Activated T-cell treated with anti-CD3 and anti-CD28 coated beads, Interleukin-2, amount 50 U/mL, for 48 hours (primary cell): ENCODE results near the gene IKBKE.
"Not testable (repeated sequence)": the region's sequence is repeated elsewhere in the genome, so short reads cannot be mapped to it uniquely, and the experiment has no call there.

Source experiments
- DNase-seq, 2 experiments: peaks; one replicate each; pipeline ENCODE4 v3.0.0-alpha.2; 2020

The IKBKE gene

GRCh38 chr1:206477110-206477509 is 6.8 kb downstream of the IKBKE start:
- no peak for DNase-seq

DNA sequence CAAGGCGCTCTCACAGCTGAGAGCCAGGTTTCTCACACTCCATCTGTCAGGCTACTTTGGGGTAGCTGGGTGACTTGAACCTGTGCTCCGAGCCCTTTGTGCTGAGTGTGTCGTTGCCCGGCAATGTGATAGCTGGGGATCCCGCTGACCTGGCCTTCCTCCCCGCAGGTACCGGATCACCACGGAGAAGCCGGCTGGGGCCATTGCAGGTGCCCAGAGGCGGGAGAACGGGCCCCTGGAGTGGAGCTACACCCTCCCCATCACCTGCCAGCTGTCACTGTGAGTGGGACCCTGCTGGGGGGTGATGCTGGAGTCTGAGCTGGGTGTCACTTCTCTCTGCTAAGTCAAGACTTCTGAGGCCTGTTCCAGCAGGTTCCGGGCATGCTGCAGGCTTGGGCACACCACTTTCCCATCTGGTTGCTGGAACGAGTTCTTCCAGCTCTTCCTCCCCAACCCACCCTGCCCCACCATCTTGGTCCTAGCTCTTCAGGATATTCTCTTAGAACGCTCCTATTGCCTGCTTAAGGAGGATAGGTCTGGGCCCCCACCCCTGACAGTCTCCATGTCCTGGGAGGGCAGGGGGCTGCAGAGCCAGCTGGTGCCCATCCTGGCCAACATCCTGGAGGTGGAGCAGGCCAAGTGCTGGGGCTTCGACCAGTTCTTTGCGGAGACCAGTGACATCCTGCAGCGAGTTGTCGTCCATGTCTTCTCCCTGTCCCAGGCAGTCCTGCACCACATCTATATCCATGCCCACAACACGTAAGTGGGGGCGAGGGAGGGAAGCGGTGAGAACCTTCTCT is 7.5 kb downstream of the IKBKE start:
- DNase-seq, result no peak

DNA sequence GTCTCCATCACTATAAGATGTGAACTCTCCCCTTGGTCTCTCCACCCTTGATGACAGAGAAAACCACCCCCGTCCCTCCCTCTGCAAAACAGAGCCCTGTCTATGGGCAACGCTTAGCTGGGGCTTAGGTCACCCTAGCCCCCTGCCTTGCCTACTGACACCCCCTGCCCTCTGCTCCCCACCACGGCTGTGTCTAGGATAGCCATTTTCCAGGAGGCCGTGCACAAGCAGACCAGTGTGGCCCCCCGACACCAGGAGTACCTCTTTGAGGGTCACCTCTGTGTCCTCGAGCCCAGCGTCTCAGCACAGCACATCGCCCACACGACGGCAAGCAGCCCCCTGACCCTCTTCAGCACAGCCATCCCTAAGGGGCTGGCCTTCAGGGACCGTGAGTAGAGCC is 8.5 kb downstream of the IKBKE start:
- no peak for DNase-seq

DNA sequence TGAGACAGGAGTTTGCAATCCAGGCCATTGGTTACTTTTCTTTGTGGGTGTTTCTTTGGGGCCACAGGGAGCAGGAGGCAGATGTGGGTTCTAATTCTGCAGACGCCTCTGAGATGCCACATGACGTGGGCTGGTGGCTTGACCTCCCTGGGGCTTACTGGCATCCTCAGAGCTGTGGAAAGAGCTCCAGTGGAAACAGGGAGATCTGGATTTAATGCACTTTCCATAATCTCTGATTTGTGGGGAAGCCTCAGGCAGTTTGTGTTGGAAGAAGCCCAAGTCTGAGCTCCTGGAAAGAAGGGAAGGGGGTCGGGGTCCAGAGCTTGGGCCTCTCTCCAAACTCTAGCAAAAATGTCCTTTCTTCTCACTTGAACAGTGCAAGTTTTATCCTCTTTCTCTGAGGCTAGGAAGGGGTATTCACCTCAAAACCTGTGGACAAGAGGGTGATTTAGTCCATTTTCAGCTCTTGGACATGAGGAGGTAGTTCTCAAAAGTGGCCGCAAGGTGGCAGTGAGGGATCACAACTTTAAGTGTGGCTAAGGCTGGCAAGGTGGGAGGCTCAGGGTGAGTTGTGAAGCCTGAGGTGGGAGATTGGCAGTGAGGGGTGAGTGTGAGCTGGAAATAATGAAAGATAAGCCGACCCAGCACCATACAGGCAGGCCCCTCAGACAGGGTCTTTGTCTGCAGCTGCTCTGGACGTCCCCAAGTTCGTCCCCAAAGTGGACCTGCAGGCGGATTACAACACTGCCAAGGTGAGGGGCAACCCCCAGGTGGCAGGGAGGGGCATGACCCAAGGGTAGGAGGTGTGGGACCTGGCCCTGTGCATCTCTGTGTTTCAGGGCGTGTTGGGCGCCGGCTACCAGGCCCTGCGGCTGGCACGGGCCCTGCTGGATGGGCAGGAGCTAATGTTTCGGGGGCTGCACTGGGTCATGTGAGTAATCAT is 9.2 kb downstream of the IKBKE start:
- DNase-seq, result peak; percentile 80 to 82

- no peak for DNase-seq
These were observed 9.9 kb downstream of the IKBKE start for GRCh38 chr1:206480211-206480610.

GRCh38 chr1:206482611-206483010 is 12.3 kb downstream of the IKBKE start:
- DNase-seq, result no peak

DNA sequence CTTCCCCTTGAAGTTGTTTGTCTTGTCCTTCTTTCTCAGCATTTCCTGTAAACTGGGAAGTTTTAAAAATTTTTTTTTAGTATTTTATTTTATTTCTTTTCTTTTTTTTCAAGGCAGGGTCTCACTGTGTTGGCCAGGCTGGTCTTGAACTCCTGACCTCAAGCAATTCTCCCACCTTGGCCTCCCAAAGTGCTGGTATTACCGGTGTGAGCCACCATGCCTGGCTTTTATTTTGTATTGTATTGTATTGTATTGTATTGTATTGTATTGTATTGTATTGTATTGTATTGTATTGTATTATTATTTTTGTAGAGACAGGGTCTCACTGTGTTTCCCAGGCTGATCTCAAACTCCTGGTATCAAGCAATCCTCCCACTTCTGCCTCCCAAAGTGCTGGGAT is 13.6 kb downstream of the IKBKE start:
- not testable (repeated sequence) for DNase-seq

DNA sequence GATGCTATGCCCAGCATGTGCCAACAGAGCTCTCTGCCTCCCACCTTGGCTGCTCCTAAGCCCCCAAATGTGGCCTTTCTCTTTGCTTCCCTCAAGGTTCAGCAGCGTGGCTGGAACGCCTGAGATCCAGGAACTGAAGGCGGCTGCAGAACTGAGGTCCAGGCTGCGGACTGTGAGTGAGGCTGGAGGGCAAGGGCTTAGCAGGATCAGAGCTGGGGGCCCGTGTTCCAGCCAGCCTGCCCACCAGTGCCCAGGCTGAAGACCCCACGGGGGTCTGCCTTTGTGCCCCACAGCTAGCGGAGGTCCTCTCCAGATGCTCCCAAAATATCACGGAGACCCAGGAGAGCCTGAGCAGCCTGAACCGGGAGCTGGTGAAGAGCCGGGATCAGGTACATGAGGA is 14.6 kb downstream of the IKBKE start:
- DNase-seq, result no peak

DNA sequence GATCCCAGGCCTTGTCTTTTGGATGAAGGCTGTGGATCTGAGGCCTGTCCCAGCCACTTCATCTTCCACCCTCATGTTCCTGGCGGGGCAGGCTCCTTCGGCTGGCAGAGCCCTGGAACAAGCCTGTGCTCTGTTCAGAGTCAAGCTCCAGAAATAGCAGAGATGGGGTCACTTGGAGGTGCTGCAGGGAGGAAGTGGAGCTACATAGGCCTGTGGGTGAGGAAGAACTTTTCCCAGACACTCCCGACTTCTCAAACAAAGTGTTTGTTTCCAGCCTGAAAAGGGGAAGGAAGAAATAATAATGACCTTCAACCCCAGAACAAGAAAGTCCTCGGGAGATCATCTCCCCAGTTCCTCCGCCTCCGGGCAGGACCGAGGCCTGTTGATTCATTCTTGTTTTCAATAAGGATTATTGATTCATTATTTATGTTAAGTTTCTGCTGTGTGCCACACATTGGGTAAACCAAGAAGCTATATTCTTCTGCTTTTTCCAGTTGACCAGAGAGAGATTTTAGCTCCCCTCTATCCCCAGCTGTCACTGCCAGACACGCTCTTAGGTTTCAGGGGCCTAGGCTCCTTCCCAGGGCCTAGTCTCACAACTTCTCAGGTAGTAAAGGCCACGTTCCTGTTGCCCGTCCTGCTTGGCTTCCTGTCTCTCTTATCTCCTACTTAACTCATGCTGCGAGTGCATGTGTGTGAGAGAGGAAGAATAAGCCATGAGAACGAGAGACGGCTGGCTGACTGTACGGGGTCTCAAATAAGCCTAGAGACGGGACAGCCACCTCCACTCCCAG is 16.9 kb downstream of the IKBKE start:
- no peak for DNase-seq

DNA sequence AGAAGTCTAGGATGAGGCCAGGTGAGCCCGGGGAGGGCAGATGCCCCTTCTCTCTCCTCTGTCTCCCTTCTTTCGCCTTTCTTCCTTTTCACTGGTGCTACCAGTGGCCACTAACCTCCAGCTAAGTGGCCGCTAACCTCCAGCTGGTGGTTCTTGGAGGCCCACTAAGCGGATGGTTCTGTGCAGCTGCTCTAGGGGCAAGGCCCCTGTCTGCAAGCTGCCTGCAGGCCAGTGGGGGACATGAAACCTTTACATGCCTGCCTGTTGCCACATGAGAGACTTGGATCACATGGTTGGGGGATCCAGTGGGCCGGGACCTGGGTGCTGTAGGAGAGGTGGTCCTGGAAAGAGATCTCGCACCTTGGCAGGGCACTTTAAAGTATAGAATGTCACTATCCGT is 17.7 kb downstream of the IKBKE start:
- no peak for DNase-seq

DNA sequence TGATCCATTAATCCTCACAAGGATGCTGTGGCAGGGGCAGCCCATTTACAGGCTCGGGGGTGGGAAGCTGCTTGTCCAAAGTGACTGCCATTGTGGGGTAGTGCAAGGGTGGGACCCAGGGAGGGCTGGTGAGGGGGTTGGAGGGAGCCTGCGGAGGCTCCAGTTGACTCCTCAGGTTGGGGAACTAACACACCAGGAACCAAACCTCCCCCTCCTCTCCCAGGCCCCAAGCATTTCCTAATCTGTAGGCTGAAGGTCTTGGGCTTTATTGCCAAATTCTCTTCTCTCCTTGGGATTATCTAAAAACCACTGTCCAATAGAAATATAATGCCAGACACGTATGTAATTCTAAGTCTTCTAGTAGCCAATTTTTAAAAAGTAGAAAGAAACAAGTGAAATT is 18.2 kb downstream of the IKBKE start:
- no peak for DNase-seq

DNA sequence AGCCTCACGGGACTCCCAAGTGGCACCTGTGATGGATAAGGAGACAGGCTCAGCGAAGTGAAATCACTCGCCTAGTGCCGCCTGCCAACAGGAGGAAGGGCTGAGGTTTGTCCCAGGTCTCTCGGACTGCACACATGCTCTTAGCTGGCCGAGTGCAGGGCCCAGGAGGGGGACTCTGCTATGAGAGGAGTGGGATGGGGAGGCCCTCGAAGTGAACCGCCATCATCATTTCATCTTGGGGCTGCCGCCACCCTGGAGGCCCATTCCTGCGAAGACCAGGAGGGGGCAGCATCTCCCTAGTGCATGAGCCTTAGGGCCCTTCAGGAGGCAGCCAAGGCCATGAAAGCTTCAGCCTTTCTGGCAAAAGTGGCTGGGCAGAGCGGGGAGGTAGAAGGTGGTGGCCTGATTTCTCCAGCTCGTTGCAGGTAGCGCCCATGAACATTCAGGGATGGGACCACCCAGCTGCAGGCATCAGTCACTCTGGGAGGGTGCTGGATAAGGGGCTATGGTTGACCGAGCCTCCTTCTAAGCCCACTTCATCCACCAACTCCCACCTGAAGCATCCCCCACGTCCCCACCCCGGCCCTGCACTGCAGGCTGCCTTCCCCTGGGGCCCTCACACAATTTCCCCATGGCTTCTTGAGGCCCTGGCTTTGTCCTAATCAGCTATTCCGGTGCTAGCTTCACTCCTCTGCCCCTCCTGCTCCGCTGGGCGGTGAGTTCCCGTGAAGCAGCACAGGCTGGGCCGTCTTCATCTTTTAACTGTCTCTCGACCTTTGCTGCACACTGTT is 19.9 kb downstream of the IKBKE start:
- DNase-seq, result peak; percentile 88 to 89

DNA sequence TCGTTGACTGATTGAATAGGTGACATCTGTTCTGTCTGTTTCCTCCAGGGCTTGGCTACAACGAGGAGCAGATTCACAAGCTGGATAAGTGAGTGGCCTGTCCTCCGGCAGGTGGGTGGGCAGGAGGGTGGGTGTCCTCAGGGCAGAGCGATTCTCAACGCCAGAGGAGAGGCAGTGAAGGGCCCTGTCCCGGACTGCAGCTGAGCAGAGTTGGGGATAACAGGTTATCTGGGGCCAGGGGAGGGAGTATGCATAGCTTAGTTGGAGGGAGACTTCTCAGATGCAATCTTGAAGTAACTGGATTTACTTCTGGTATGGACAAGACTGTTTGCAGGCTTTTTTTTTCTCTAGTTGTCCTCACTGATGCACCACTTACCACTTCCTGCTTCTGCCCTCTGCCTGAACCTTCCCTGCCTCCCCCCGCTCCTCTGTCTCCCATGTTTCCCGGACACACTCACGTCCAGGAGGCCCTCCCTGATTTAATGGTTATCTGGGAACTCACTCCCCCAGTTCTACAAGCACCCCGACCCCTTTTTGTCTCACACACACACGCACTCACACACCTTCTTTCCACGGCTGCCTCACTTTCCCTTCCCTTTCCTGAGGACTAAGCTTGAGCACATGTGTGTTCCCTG is 20.6 kb downstream of the IKBKE start:
- DNase-seq, result no peak

- no peak for DNase-seq
These were observed 21.3 kb downstream of the IKBKE start for GRCh38 chr1:206491616-206492015.

DNA sequence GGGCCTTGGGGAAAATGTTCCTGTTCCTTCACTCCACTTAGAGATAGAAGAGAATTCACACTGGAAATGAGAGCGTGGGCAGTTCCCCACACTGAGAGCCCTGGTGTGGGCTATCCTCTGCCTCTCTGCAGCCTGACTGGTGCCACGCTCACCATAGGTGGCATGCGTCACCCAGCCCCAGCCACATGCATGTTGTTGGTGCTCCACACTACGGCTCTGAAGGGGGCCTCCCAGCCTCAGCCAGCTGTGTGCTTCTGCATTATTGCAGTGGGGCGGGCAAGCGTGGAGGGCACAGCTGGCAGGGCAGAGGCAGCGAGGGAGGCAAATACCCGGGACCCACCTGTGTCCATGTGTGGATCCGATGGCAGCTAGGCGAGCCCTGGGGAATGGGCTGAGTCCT is 22.3 kb downstream of the IKBKE start:
- no peak for DNase-seq

DNA sequence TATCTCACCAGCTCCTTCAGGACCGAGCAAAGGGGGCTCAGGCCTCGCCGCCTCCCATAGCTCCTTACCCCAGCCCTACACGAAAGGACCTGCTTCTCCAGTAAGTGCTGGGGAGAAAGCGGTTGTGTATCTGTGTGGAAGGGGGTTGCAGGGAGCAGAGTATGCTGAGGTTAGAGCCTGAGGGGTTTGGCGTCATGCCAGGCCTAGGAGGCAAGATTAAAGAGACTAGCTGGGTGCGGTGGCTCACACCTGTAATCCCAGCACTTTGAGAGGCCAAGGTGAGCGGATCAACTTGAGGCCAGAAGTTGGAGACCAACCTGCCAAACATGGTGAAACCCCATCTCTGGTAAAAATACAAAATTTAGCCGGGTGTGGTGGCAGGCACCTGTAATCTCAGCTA is 23.0 kb downstream of the IKBKE start:
- DNase-seq, result no peak

GRCh38 chr1:206495011-206495461 is 24.8 kb downstream of the IKBKE start:
- no peak for DNase-seq

DNA sequence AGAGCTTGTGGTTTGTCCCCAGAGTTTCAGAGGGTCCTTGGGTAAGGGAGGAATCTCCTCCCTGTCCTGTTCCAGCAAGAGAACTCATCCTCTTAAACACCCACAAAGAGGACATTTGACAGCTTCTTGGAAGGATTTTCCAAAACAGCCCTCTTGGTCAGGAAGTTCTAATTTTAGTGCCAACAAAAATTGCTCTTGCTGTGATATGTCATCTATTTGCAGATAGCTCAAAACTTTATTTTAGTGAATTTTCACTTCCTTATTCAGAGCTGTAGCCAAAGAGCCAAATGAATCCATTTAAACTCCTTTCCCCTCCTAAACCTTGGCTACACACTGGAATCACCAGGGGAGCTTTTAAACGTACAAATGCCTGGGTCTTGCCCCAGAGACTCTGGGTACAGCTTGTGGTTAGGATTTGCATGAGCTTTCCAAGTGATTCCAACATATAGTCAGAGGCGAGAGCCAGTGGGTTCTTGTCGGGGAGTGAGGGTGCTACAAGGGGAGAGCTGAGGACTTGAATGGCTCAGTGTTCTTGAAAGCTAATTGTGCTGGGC is 25.3 kb downstream of the IKBKE start:
- no peak for DNase-seq

- DNase-seq, result no peak
These were observed 26.0 kb downstream of the IKBKE start for GRCh38 chr1:206496131-206496793.

- DNase-seq, result no peak
These were observed 27.1 kb downstream of the IKBKE start for GRCh38 chr1:206497363-206497762.

DNA sequence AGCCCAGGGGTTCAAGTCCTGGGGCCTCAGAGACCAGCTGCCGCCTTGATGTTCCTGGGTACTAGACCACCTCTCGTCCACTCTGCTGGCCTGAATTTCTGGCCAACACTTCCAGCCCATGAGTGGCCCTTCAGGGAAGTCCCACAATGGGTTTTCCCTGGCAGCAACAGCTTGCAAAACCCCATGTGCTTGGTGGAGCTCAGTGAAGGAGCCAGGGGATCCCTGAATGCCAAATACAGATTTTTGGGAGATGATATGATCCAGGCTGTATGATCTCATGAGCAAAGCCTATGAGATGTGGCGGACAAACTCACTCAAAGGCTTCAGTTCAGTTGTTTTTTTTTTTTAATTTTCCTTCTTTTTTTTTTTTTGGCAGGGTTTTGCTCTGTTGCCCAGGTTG is 27.5 kb downstream of the IKBKE start:
- no peak for DNase-seq
